Stimulated activated CD4-positive, alpha-beta T cell treated with anti-CD3 and anti-CD28 coated beads, Interleukin-1b, Interleukin-23, amount 100 ng/mL, for 48 hours (primary cell): ENCODE data around the gene GLIPR2.
"Not testable (repeated sequence)": the region's sequence is repeated elsewhere in the genome, so short reads cannot be mapped to it uniquely, and the experiment has no call there.

Experiments
- DNase-seq: peaks from one replicate; pipeline ENCODE4 v3.0.0-alpha.2; 2020

The GLIPR2 gene

GRCh38 chr9:36125062-36125855 is 11.3 kb upstream of the GLIPR2 start:
- DNase-seq, result no peak

- no peak for DNase-seq
These were observed 10.4 kb upstream of the GLIPR2 start for GRCh38 chr9:36126016-36126730.

GRCh38 chr9:36127652-36128244 is 8.8 kb upstream of the GLIPR2 start:
- DNase-seq, result no peak

GRCh38 chr9:36128349-36128748 is 8.2 kb upstream of the GLIPR2 start:
- DNase-seq, result no peak

- no peak for DNase-seq
These were observed 7.4 kb upstream of the GLIPR2 start for GRCh38 chr9:36129139-36129538.

GRCh38 chr9:36131666-36132065 is 4.9 kb upstream of the GLIPR2 start:
- not testable (repeated sequence) for DNase-seq

GRCh38 chr9:36132086-36132485 is 4.4 kb upstream of the GLIPR2 start:
- no peak for DNase-seq

GRCh38 chr9:36134761-36135505 is 1.6 kb upstream of the GLIPR2 start:
- DNase-seq, result no peak

- DNase-seq, result no peak
These were observed 727 bp upstream of the GLIPR2 start for GRCh38 chr9:36135741-36136271.

- DNase-seq, result no peak
These were observed 410 bp downstream of the GLIPR2 start for GRCh38 chr9:36136894-36137391.

GRCh38 chr9:36137392-36138004 is 965 bp downstream of the GLIPR2 start:
- no peak for DNase-seq

GRCh38 chr9:36138496-36138895 is 2.0 kb downstream of the GLIPR2 start:
- no peak for DNase-seq

- no peak for DNase-seq
These were observed 2.4 kb downstream of the GLIPR2 start for GRCh38 chr9:36138901-36139300.

- DNase-seq, result peak; percentile 35
These were observed 3.9 kb downstream of the GLIPR2 start for GRCh38 chr9:36140086-36141084.

GRCh38 chr9:36141288-36141687 is 4.8 kb downstream of the GLIPR2 start:
- DNase-seq, result no peak

GRCh38 chr9:36141761-36142160 is 5.2 kb downstream of the GLIPR2 start:
- DNase-seq, result no peak

GRCh38 chr9:36142510-36143244 is 6.1 kb downstream of the GLIPR2 start:
- DNase-seq, result no peak

- no peak for DNase-seq
These were observed 6.7 kb downstream of the GLIPR2 start for GRCh38 chr9:36143245-36143641.

GRCh38 chr9:36144309-36145232 is 8.0 kb downstream of the GLIPR2 start:
- no peak for DNase-seq
